Endothelial cell of umbilical vein (primary cell): Measurements from ENCODE around the gene CCDC107. TPM values are rescaled to one million over a fixed set of nuclear protein-coding genes. Genes with fewer than 3 reads are reported as not detected.

Experiments used
- BruUV-seq: library from RNA; stranded (reverse); fragments of 400-500 nt; replicated peaks from 2 replicates; lab custom pipeline; 2021; lab: Mats Ljungman, UMichigan
- CTCF ChIA-PET: fragments of 300-600, 350-600 bp; sonication (Branson Sonifier 250); formaldehyde crosslinking; loops from one replicate; lab custom pipeline; 2021; ENCODE audit warnings: antibody characterized with exemption, inconsistent platforms; lab: Charles Lee
- POLR2A ChIA-PET: fragments of 300-600, 350-600 bp; sonication (Branson Sonifier 250); formaldehyde crosslinking; loops from one replicate; lab custom pipeline; 2021; ENCODE audit warnings: antibody characterized with exemption, inconsistent platforms; lab: Charles Lee
- DNase-seq: peaks from one replicate; pipeline ENCODE4 v3.0.0-alpha.2; 2011; ENCODE audit warnings: low read depth, low spot score
- FAIRE-seq: peaks from 2 replicates; lab custom pipeline; 2011; peaks lifted over from hg19 to GRCh38; lab: Jason Lieb, UNC
- H2AFZ ChIP-seq: 2 replicates; pipeline ENCODE4 v1.6.0; 2012; ENCODE audit warnings: low read depth, low read length, control low read depth, inconsistent platforms
- H3K27ac ChIP-seq: 2 replicates; pipeline ENCODE4 v1.5.1; 2011; ENCODE audit warnings: low read depth, mild to moderate bottlenecking, control low read depth, low read length, moderate library complexity; ENCODE audit not compliant: insufficient read depth
- H3K27me3 ChIP-seq, 2 experiments: 2 replicates each; pipeline versions ENCODE4 v1.6.0 to v1.6.1; 2011; ENCODE audit warnings: low read length in 2 of 2, mixed read lengths in 1 of 2; ENCODE audit not compliant: control insufficient read depth in 2 of 2, insufficient read depth in 2 of 2
- H3K36me3 ChIP-seq, 2 experiments: 2 replicates in 1 of 2; 3 replicates in 1 of 2; pipeline ENCODE4 v1.5.1; 2011; ENCODE audit warnings: low read length in 2 of 2, mild to moderate bottlenecking in 1 of 2, moderate library complexity in 1 of 2; ENCODE audit not compliant: control insufficient read depth in 2 of 2, insufficient read depth in 2 of 2; ENCODE audit errors: extremely low read depth in 1 of 2
- H3K4me1 ChIP-seq: 3 replicates; pipeline ENCODE4 v1.5.1; 2011; ENCODE audit warnings: mild to moderate bottlenecking, low read length; ENCODE audit not compliant: control insufficient read depth, insufficient read depth; ENCODE audit errors: extremely low read depth
- H3K4me2 ChIP-seq: 2 replicates; pipeline ENCODE4 v1.6.1; 2011; ENCODE audit warnings: low read length, control low read depth, mixed read lengths; ENCODE audit not compliant: insufficient read depth
- H3K4me3 ChIP-seq, 3 experiments: fragments of 200-600 bp in 1 of 3; sonication (generic), shearing (Covaris generic) in 1 of 3; replicated peaks in 1 of 3; 2 replicates each; pipeline ENCODE4 v1.5.1; 2011 to 2016; ENCODE audit warnings: control low read depth in 3 of 3, low read length in 3 of 3, mild to moderate bottlenecking in 2 of 3, inconsistent platforms in 1 of 3, low read depth in 1 of 3, moderate library complexity in 1 of 3; ENCODE audit not compliant: insufficient read depth in 1 of 3
- H3K79me2 ChIP-seq: 2 replicates; pipeline ENCODE4 v1.6.0; 2012; ENCODE audit warnings: low read length, inconsistent platforms; ENCODE audit not compliant: control insufficient read depth, insufficient read depth
- H3K9ac ChIP-seq: replicated peaks from 2 replicates; pipeline ENCODE3; 2011; ENCODE audit warnings: low read length, control low read depth; ENCODE audit not compliant: insufficient read depth; ENCODE audit errors: extremely low read depth
- H3K9me1 ChIP-seq: replicated peaks from 3 replicates; pipeline ENCODE4 v1.6.0; 2011; ENCODE audit warnings: mild to moderate bottlenecking, low read length; ENCODE audit not compliant: control insufficient read depth, insufficient read depth; ENCODE audit errors: extremely low read depth
- H3K9me3 ChIP-seq: replicated peaks from 2 replicates; pipeline ENCODE4 v1.5.1; 2012; ENCODE audit warnings: low read length, inconsistent platforms; ENCODE audit not compliant: control insufficient read depth, insufficient read depth
- H4K20me1 ChIP-seq: replicated peaks from 2 replicates; pipeline ENCODE3; 2011; ENCODE audit warnings: mild to moderate bottlenecking, low read length; ENCODE audit not compliant: control insufficient read depth, insufficient read depth; ENCODE audit errors: extremely low read depth
- EZH2 ChIP-seq: IDR thresholded peaks from 2 replicates; pipeline ENCODE4 v1.6.1; 2012; ENCODE audit warnings: borderline replicate concordance, low read depth, mild to moderate bottlenecking, moderate library complexity, low read length, inconsistent platforms; ENCODE audit not compliant: severe bottlenecking
- FOS ChIP-seq: IDR thresholded peaks from 2 replicates; pipeline ENCODE4 v1.6.1; 2011; ENCODE audit warnings: mild to moderate bottlenecking, low read length, moderate library complexity, borderline replicate concordance; ENCODE audit not compliant: insufficient read depth
- GATA2 ChIP-seq: IDR thresholded peaks from 2 replicates; pipeline ENCODE4 v1.7.0; 2011; ENCODE audit warnings: low read depth, mild to moderate bottlenecking, moderate library complexity, mixed read lengths, low read length; ENCODE audit not compliant: insufficient read length, insufficient read depth
- JUN ChIP-seq: IDR thresholded peaks from 2 replicates; pipeline ENCODE4 v1.6.1; 2011; ENCODE audit warnings: borderline replicate concordance, low read depth; ENCODE audit not compliant: insufficient read length, insufficient read depth
- MAX ChIP-seq: IDR thresholded peaks from 2 replicates; pipeline ENCODE4 v1.6.1; 2011; ENCODE audit not compliant: insufficient read depth, insufficient read length
- MYC ChIP-seq: IDR thresholded peaks from one replicate; pipeline ENCODE4 v1.6.1; 2011; ENCODE audit warnings: mild to moderate bottlenecking, low read depth, low read length
- POLR2A ChIP-seq: IDR thresholded peaks from 2 replicates; pipeline ENCODE4 v1.6.1; 2012; ENCODE audit warnings: low read depth, mild to moderate bottlenecking, control low read depth, low read length
- POLR2AphosphoS5 ChIP-seq: IDR thresholded peaks from 2 replicates; pipeline ENCODE4 v1.6.1; 2012; ENCODE audit warnings: low read depth, mild to moderate bottlenecking, control low read depth, low read length, moderate library complexity; ENCODE audit not compliant: insufficient read depth
- dilution Hi-C: fragments of 300-500 bp; cut with MboI; formaldehyde crosslinking; loops from one replicate; pipeline ENCODE4 v1.15.0; 2019; ENCODE audit warnings: low sequenced_read_pairs; ENCODE audit not compliant: extremely low pct_ligation_motif_present
- intact Hi-C: fragments of 100-400 bp; cut with micrococcal nuclease; formaldehyde crosslinking; loops from one replicate; pipeline ENCODE4 v1.10.0; 2022
- polyA plus RNA-seq, 4 experiments: library from polyadenylated mRNA; depleted of rRNA in 3 of 4; stranded (reverse) in 3 of 4; unstranded in 1 of 4; fragments of >200 nt; gene quantifications; 2 replicates each; pipeline versions ENCODE4 v1.2.1 to v1.2.3, GENCODE V29; 2011 to 2012; ENCODE audit warnings: missing spikeins in 1 of 4
- total RNA-seq: library from RNA; stranded (reverse); gene quantifications from 2 replicates; pipeline ENCODE4 v1.2.3, GENCODE V29; 2021
- TF ChIP-seq, protein P1 (sequence below), 2 donors: IDR thresholded peaks; 1 replicate in 1 of 2; 2 replicates in 1 of 2; pipeline ENCODE4 v1.5.1; 2011; ENCODE audit warnings: low read length in 2 of 2, mild to moderate bottlenecking in 2 of 2, moderate library complexity in 2 of 2, control low read depth in 1 of 2, inconsistent platforms in 1 of 2, low read depth in 1 of 2; ENCODE audit not compliant: insufficient read depth in 1 of 2; ENCODE audit errors: extremely low read depth in 1 of 2

The CCDC107 gene
- total and polyA plus RNA-seq, 2 donors (not counting 3 experiments of a cell fraction or from before 2014, with no cell fraction given), result 13.2 to 16.0 TPM

- Histone ChIP-seq H3K4me2 (peak overlapping the region; percentile 37), H3K36me3 (peaks cover 0 to 8% of the 10 kb centered on the region in 2 experiments), H4K20me1 (no peaks in the 10 kb centered on the region), H3K27ac (peak overlapping the region; percentile 94), H3K4me3 (peak overlapping the region in 2 of 3 experiments; percentile 4 to 29), H3K9ac (peak overlapping the region; percentile 14), H3K9me3 (no peaks in the 10 kb centered on the region), H3K27me3 (no peaks in the 10 kb centered on the region), H2AFZ (peak overlapping the region; percentile 45), H3K79me2 (peaks cover 4% of the 10 kb centered on the region), H3K4me1 (peaks cover 9% of the 10 kb centered on the region), H3K9me1 (no peaks in the 10 kb centered on the region)
- POLR2A ChIA-PET, result no interaction called here
- no TSS peak for BruUV-seq
- TF ChIP-seq MAX (no peak), GATA2 (no peak), POLR2AphosphoS5 (no peak)
- dilution Hi-C loops (no loop called here), intact Hi-C loops (loop anchor here (1.0 to 5.0 kb wide), 4 partner anchors 53 to 250 kb away; partner anchors contain the start of genes HRCT1, RUSC2 and SPAAR)
- CTCF ChIA-PET, result interaction anchor here (1.1 to 10.0 kb wide), 10 partner anchors 8 to 134 kb away, joined by 3 to 227 read pairs (median 6); partner anchors contain the start of genes MSMP and TPM2
- FAIRE-seq (no peak), DNase-seq (peak; percentile 53)
These were observed 1.1 kb upstream of the CCDC107 start for GRCh38 chr9:35656831-35657545.

DNA sequence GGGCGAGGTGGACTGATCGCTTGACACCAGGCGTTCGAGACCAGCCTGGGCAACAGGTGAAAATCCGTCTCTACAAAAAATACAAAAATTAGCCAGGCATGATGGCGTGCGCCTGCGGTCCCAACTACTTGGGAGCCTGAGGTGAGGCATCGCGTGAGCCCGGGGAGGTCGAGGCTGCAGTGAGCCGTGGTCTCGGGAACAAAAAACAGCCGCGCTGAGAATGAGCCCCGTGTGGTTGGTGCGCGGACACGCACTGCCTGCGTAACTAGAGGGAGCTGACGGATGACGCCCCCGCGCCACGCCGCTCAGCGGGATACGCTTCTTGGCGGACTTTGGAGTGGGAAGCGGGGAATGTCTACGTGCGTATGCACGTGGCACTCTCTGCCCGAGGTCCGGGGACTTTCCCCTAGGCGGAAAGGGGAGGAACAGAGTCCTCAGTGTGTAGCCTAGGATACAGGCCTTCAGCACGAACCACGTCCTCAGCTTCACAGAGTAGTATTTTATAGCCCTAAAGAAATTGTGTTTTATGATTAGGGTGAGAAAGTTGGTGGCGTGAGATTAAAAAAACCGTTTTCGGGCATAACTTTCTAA lies 451 bp upstream of the CCDC107 start, which contains the start of gene RMRP:
Gene RMRP (minus strand): TSS at position 474 of the 591 bp plus-strand sequence.
- FAIRE-seq (peak; percentile 87), DNase-seq (peak; percentile 99)
- Histone ChIP-seq H3K4me3 (peak within 1 kb of the TSS; percentile 84 to 87 (median 86)), H3K4me1 (peaks cover 10% of the 10 kb centered on the region), H3K79me2 (peaks cover 4% of the 10 kb centered on the region), H3K36me3 (peaks cover 0 to 8% of the 10 kb centered on the region in 2 experiments), H4K20me1 (no peaks in the 10 kb centered on the region), H2AFZ (peak within 1 kb of the TSS; percentile 84), H3K27me3 (no peaks in the 10 kb centered on the region), H3K27ac (peak within 1 kb of the TSS; percentile 94), H3K4me2 (peak within 1 kb of the TSS; percentile 93), H3K9ac (peak within 1 kb of the TSS; percentile 86), H3K9me1 (no peaks in the 10 kb centered on the region), H3K9me3 (no peaks in the 10 kb centered on the region)
- BruUV-seq, result no TSS peak
- ChIA-PET POLR2A (interaction anchor here (1.6 kb wide), 1 partner anchor 30 kb away, joined by 4 read pairs; no protein-coding TSS in a partner anchor), CTCF (interaction anchor here (0.6 to 10.0 kb wide), 12 partner anchors 9 to 178 kb away, joined by 3 to 227 read pairs (median 4); partner anchors contain the start of genes MSMP and TPM2)
- intact Hi-C loops (loop anchor here (1.0 to 5.0 kb wide), 7 partner anchors 32 to 250 kb away; partner anchors contain the start of genes CREB3, HRCT1, RUSC2 and SPAAR), dilution Hi-C loops (no loop called here)
- peak; percentile 99 for TF ChIP-seq MAX
- TF ChIP-seq JUN, result no peak
- peak; percentile 63 for TF ChIP-seq POLR2AphosphoS5
- no peak for TF ChIP-seq EZH2
- no peak for TF ChIP-seq POLR2A
- TF ChIP-seq, protein P1, sequence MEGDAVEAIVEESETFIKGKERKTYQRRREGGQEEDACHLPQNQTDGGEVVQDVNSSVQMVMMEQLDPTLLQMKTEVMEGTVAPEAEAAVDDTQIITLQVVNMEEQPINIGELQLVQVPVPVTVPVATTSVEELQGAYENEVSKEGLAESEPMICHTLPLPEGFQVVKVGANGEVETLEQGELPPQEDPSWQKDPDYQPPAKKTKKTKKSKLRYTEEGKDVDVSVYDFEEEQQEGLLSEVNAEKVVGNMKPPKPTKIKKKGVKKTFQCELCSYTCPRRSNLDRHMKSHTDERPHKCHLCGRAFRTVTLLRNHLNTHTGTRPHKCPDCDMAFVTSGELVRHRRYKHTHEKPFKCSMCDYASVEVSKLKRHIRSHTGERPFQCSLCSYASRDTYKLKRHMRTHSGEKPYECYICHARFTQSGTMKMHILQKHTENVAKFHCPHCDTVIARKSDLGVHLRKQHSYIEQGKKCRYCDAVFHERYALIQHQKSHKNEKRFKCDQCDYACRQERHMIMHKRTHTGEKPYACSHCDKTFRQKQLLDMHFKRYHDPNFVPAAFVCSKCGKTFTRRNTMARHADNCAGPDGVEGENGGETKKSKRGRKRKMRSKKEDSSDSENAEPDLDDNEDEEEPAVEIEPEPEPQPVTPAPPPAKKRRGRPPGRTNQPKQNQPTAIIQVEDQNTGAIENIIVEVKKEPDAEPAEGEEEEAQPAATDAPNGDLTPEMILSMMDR (IDR thresholded peaks at IDR 0.05; ENCODE audit: extremely low read depth in 1 of 2, insufficient read depth in 1 of 2, low read depth in 1 of 2, low read length in 2 of 2), result peak in 1 of 2 donors; percentile 37
- TF ChIP-seq GATA2, result peak; percentile 38
- peak; percentile 33 for TF ChIP-seq FOS
- peak; percentile 96 for TF ChIP-seq MYC
